Left forelimb (tissue), 1 donor: ENCODE results near the gene TWIST2.

ENCODE experiments used
- DNase-seq: peaks from one replicate; pipeline ENCODE4 v3.0.0-alpha.2; 2018; ENCODE audit warnings: low spot score

TWIST2 gene

GRCh38 chr2:238920053-238920452 is 72.2 kb downstream of the TWIST2 start:
- no peak for DNase-seq

DNA sequence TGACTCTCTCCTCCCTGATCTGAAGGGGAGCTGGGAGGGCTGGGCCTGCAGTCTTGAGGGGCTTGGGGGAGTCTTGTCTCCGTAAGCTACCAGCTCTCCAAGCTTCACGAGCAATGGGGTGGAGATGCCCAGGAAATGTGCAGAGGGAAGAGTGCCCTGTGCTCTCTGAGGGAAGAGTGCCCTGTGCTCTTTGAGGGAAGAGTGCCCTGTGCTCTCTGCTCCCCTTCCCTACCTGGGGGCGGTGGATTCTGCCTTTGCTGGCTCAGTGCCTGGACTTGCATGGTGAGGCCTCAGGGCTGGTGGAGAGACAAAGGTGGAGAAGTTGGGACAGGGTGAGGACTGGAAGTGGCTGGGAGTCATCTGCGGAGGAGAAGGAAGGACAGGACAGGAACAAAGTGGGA is 72.7 kb downstream of the TWIST2 start:
- DNase-seq = no peak

DNA sequence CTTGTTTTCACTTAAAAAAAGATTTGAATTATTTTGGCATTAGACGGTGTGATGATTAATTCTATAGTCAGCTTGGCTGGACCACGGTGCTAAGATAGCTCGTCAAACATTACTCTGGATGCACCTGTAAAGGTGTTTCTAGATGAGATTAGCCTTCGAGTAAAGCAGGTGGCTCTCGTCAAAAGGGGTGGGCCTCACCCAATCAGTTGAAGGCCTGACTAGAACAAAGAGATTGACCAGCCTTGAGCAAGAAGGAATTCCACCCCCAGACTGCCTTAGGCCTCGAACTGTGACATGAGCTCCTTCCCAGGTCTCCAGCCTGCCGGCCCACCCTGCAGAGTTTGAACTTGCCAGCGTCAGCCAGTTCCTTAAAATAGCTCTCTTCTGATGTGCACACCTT is 73.4 kb downstream of the TWIST2 start:
- DNase-seq = no peak

GRCh38 chr2:238921681-238922319 is 73.9 kb downstream of the TWIST2 start:
- no peak for DNase-seq

GRCh38 chr2:238922435-238922834 is 74.5 kb downstream of the TWIST2 start:
- DNase-seq = no peak

GRCh38 chr2:238924032-238924431 is 76.1 kb downstream of the TWIST2 start:
- no peak for DNase-seq

- no peak for DNase-seq
Observed at GRCh38 chr2:238924796-238925195, 76.9 kb downstream of the TWIST2 start.

DNA sequence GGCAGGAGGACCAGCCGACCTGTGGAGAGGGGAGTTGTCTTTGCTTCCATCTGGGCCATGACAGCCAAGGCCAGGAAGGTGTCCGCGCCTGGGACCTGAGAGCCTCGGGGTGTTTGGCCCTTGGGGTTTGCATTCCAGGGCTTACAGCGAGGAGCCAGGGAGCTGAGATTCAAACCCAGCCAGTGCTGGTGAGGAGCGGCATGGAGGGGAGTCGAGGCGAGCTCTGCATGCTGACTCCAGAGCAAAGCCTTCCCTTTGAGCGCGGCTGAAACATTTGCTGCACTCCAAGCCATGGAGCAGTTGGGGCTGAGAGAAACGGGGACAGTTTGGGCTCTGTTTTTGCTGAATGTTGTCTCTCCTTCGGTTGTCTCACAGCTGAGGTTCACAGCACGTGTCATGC is 77.4 kb downstream of the TWIST2 start:
- DNase-seq = no peak

GRCh38 chr2:238925816-238926521 is 78.1 kb downstream of the TWIST2 start:
- no peak for DNase-seq

GRCh38 chr2:238926761-238927611 is 79.1 kb downstream of the TWIST2 start:
- no peak for DNase-seq

- DNase-seq = peak; percentile 44
Observed at GRCh38 chr2:238927746-238928519, 80.0 kb downstream of the TWIST2 start.

GRCh38 chr2:238928520-238929241 is 80.8 kb downstream of the TWIST2 start:
- DNase-seq = no peak

DNA sequence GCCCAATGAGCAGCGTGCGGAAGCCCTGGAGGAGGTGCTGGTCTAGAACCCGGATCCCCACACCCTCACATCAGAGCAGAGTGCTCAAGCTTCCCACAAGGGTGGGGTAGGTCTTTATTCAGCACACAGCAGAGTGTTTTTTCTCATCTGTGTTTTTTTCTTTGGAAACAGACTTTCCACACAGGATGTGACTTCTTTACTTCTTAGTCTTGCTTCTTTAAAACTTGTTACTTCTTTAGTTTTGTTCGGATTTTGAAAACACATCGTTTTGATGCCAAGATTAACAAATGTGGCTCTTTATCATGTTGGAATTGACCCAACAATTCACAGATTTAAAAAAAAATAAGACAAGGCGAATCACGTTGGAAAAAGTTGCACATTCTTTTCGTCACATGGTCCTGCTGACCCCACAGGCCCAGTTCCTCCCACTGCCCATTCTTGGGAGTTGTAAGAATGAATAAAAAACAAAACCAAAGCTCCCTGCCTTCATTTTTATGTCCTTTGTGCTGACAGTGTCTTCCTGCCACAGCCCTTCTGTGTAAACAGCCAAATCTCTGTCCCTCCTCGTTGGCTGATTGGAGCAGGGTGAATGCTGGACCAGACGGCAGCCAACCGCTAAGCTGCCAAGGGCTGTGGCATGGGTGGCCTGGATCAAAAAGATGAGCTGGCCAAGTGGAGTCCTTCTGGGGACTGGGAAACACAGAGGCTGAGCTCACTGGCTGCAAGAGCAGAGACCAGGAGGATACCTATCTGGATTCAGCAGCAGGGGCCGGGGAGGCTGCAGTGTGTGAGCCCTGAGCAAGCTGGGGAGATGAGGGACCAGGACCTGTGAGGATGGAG is 81.6 kb downstream of the TWIST2 start:
- peak; percentile 64 for DNase-seq

GRCh38 chr2:238930216-238930615 is 82.3 kb downstream of the TWIST2 start:
- DNase-seq = no peak

GRCh38 chr2:238936162-238937052 is 88.5 kb downstream of the TWIST2 start:
- DNase-seq = no peak

GRCh38 chr2:238938003-238938400 is 90.1 kb downstream of the TWIST2 start:
- DNase-seq = peak; percentile 66

GRCh38 chr2:238938401-238939055 is 90.6 kb downstream of the TWIST2 start:
- peak; percentile 75 for DNase-seq

DNA sequence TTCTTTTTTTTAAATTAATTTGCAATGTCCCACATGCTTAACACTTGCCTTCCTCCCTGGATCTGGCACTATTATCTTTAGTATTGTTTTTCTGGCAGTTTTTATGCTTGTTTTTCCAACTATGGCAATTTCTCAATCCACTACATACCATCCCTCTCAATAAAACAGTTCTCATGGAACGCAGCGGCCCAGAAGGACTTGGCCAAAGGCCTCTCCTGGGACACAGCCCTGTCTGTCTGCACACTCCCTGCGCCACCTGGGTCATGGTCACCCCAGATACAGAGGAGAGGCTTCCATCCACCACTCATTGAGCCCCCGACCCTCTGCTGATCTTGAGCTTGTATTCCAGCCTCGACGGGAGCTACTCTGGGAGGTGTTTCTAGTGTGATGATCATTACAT is 91.2 kb downstream of the TWIST2 start:
- no peak for DNase-seq
